Activated CD4-positive, CD25-positive, alpha-beta regulatory T cell treated with anti-CD3 and anti-CD28 coated beads, Interleukin-2, amount 50 U/mL, for 24 hours (primary cell): ENCODE data around the gene TAOK3.
"Not testable (repeated sequence)": the region's sequence is repeated elsewhere in the genome, so short reads cannot be mapped to it uniquely, and the experiment has no call there.

Source experiments
- ATAC-seq, 2 donors: fragments of 150-1000 bp; cut with Tn5 transposase; one replicate each; pipeline ENCODE4 v1.10.0; 2021; ENCODE audit warnings: mild to moderate bottlenecking in 1 of 2, moderate library complexity in 1 of 2

Gene TAOK3

GRCh38 chr12:118336123-118336522, 36.6 kb downstream of the TAOK3 start:
- no peak for ATAC-seq

GRCh38 chr12:118334939-118335567, 37.7 kb downstream of the TAOK3 start:
- no peak for ATAC-seq

GRCh38 chr12:118334241-118334640, 38.5 kb downstream of the TAOK3 start:
- ATAC-seq: no peak

DNA sequence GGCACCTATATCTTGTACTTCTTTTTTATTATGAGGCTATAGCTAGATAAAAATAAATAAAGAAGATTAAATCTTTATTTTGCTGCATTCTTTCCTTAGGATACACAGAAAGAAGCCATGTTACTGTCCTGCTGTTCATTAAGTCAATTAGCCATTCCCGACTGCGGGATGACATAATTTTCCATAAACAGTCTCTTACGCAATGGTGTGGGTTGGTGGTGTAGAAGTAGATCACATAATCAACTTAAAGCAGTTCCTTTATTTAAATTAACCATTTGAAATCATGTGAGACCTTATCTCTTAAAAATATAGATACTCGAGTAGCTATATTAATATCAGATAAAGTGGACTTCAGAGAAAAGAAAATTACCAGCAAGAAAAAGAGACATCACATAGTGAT, 40.2 kb downstream of the TAOK3 start:
- ATAC-seq: no peak

DNA sequence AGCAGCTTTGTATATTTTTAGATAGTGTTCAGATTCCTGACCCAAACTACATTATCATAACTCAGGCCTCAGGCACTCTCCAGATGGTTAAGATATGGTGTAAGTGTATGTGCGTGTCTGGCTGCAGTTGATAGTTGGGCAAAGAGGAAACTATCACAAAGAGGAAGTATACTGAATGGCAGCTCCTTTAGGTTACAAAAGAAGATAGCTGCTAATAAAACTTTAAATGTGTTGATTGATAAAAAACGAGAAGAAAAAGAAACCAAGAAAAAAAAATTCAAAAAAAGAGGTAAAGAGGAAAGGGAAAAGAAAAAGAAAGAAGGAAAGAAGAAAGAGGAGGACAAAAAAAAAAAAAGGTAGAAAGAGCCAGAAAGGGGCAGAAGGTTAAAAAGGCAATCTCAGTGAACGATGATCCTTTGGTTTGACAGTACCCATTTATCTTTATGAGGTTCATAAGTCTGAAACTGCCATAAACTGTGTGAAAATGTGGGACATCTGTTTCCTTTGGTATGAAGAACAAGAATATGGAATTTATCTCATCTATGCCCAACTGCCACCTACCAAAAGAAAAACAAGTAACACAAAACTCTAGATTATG, 42.2 kb downstream of the TAOK3 start:
- no peak for ATAC-seq

GRCh38 chr12:118328486-118329330, 44.0 kb downstream of the TAOK3 start:
- ATAC-seq: no peak

- no peak for ATAC-seq
Measured at GRCh38 chr12:118327391-118327790, 45.3 kb downstream of the TAOK3 start.

- ATAC-seq: no peak
Measured at GRCh38 chr12:118326991-118327390, 45.7 kb downstream of the TAOK3 start.

GRCh38 chr12:118325081-118325480, 47.6 kb downstream of the TAOK3 start:
- no peak for ATAC-seq

GRCh38 chr12:118319627-118320026, 53.1 kb downstream of the TAOK3 start:
- ATAC-seq: no peak

DNA sequence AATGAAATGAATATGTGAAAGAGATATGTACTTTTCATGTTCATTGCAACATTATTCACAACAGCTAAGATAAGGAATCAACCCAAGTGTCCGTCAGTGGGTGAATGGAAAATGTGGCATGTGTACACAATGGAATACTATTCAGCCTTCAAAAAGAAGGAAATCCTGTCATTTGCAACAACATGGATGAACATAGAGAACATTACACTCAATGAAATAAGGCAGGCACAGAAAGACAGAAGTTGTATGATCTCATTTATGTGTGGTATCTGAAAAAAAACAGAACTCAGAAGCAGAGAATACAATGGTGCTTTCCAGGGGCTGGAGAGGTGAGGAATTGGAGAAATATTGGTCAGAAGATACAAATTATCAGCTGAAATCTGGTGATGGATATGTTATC, 54.0 kb downstream of the TAOK3 start:
- ATAC-seq: no peak

- ATAC-seq: no peak
Measured at GRCh38 chr12:118317729-118318128, 55.0 kb downstream of the TAOK3 start.

DNA sequence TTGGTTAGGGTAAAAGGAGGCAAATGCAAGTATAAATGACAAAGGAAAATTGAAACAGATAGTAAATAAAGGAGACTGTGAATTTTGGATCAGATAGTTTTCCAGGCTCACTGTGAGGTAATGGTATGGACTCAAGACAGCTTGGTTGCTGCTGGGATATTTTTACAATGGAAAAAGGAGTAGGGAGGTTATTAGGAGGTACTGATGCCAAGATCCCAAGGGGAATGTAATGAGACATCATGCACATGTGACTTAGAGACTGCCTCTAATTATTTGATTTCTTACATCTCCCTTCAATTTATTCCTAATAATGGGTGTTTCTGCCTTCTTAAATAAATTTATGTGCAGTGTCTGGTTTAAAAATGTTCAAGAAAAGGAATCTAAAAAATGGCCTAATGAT, 56.9 kb downstream of the TAOK3 start:
- no peak for ATAC-seq

- ATAC-seq: peak; percentile 75 to 83
Measured at GRCh38 chr12:118312578-118312977, 60.1 kb downstream of the TAOK3 start.

GRCh38 chr12:118311666-118312065, 61.0 kb downstream of the TAOK3 start:
- ATAC-seq: no peak

- ATAC-seq: no peak
Measured at GRCh38 chr12:118310320-118310719, 62.4 kb downstream of the TAOK3 start.

DNA sequence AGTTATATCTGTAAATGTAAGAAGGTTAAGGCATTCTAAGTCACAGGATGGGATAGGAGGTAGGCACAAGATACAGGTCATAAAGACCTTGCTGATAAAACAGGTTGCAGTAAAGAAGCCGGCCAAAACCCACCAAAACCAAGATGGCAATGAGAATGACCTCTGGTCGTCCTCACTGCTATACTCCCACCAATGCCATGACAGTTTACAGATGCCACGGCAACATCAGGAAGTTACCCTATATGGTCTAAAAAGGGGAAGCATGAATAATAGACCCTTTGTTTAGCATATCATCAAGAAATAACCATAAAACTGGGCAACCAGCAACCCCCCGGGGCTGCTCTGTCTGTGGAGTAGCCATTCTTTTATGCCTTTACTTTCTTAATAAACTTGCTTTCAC, 64.7 kb downstream of the TAOK3 start:
- not testable (repeated sequence) for ATAC-seq

- peak; percentile 81 to 84 for ATAC-seq
Measured at GRCh38 chr12:118307069-118307954, 65.4 kb downstream of the TAOK3 start.

GRCh38 chr12:118304093-118304492, 68.6 kb downstream of the TAOK3 start:
- ATAC-seq: peak in 1 of 2 donors; percentile 24

GRCh38 chr12:118302053-118302452, 70.7 kb downstream of the TAOK3 start:
- no peak for ATAC-seq

DNA sequence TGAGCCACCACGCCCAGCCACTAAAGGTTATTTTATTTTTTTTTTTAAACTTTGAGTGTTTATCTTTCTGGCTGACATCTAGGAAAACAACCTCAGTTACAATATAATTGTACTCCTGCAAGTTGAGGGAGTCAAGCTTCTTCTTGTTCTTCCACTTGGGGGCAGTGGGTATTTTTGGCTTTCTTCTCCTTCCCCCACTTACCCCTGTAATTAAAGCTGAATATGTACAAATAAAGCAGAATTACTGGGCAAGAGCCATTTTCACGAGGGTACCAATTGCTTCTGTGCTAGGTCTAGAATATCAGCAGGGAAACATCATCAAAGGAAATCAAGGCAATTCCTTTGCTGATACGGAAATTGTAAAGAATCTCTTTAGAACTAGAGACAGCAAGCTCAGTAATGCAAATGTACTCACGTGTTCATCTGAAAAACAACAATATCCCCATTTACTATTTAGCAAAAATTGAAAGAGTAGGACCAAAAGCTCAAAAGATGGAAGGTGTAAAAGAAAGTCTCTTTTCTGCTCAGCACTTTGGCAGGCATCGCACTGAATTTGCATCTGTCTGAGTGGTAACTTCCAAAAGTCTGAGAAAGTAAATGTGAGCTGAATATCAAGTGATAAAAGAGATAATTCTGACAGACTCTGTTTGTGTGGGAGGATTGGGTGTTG, 72.8 kb downstream of the TAOK3 start:
- no peak for ATAC-seq

- ATAC-seq: no peak
Measured at GRCh38 chr12:118297284-118297683, 75.4 kb downstream of the TAOK3 start.
